ENCODE results near the gene CDH13.

Gene CDH13

DNA sequence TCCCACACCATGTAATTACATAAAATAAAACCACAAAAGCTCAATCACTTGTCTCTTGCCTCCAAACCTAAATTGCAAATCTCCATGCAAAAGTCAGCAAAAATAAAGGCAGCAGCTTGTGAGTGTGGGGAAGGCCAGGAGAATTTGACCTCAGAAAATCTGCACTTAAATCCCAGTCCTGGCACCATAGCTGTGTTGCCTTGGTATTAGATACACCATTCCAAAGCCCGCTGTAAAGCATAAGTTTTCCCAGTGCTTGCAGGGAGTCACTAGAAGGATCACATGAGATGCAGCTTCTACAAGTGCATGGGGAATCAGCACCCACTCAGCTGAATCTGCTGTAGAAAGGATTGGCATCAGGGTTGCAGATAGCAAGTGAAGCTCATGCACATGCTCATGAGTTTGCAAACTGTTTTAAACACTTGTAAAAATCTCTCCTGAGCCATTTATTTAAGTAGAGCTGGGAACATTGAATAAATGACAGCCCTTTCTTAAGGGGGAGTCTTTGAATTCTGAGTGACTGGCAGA lies 686.0 kb downstream of the CDH13 start:
- H3K4me3 ChIP-seq (ENCODE audit: low read depth, low read length) = no peak overlapping the region

DNA sequence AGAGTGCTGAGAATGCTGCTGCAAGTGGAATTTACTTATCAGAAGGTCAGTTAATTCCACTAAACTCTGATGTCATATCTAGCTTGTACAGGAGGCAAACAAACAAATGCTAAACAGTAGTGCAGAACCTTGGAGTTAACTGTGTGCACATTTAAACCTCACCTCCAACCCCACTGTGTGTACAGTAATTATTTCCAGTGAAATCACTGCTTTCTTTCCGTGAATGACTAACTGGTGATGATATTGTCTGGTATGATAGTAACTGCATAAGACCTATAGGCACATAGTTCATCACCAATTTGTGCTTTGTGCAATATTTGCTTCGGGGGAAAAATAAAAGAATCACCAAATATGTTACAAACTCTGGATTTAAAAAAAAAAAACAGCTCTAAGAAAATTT lies 688.5 kb downstream of the CDH13 start:
- no peak overlapping the region for H3K4me3 ChIP-seq (ENCODE audit: low read depth, low read length)

DNA sequence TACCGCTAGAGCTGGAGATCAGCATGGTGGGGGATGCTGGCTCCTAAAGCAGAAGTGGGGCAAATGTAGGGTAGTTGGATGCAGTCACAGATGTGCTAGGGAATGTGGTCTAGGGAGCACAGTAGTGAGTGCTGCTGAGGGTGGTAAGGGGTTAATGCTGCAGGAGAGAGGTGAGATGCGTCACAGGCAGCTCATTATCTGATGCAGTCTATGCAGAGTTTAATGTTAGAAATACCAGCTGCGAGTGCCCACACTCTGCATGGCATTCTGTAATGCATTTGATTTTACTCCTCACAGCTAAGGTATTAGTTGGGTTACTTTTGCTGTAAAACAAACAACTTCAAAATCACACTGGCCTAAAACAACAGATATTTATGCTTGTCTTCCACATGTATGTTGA lies 689.7 kb downstream of the CDH13 start:
- H3K4me3 ChIP-seq (ENCODE audit: low read depth, low read length) = no peak overlapping the region

DNA sequence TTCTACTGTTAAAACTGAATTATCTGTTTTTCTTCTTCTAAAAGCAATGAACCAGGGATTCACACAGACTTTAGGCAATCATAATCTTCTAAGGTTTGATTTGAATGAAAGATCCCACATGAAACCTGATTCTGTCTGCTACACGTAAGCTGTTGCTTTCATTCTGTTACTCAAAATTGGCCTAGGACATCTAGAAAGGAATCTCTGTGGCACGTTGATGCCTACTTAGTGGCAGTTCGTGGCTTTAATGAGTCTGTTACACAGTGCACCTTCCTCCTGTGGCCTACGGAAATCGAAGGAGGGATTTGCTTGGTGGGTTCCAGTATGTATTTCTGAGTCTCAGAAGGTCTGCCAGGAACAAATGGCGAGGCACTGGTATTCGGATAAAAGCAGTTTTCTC lies 691.6 kb downstream of the CDH13 start:
- no peak overlapping the region for H3K4me3 ChIP-seq (ENCODE audit: low read depth, low read length)

DNA sequence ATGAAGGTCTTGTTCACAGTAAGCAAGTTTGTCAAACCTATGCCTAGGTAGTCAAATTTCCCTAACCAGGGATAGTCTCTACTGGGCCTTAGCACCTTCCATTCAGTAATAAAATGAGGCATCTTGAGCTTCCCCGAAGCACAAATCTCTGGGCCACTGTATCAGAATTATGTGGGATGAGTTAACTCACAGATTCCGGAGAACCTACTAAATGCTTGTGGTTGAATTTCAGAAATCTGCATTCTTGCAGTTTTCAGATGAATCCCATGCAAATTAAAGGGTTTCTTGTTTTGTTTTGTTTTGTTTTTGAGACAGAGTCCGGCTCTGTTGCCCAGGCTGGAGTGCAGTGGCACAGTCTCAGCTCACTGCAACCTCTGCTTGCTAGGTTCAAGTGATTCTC lies 702.2 kb downstream of the CDH13 start:
- no peak overlapping the region for H3K4me3 ChIP-seq (ENCODE audit: low read depth, low read length)

DNA sequence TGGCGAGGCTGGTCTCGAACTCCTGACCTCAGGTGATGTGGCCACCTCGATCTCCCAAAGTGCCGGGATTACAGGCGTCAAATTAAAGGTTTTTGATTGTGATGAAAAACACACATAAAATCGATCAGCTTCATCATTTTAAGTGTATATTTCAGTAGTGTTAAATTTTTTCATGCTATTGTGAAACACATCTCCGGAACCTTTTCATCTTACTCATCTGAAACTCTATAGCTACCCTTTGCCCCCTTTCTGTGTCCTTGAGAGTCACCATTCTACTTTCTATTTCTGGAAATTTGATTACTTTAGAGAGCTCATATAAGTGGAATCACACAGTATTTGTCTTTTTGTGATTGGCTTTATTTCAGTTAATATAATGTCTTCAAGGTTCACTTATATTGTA lies 702.7 kb downstream of the CDH13 start:
- no peak overlapping the region for H3K4me3 ChIP-seq (ENCODE audit: low read depth, low read length)

DNA sequence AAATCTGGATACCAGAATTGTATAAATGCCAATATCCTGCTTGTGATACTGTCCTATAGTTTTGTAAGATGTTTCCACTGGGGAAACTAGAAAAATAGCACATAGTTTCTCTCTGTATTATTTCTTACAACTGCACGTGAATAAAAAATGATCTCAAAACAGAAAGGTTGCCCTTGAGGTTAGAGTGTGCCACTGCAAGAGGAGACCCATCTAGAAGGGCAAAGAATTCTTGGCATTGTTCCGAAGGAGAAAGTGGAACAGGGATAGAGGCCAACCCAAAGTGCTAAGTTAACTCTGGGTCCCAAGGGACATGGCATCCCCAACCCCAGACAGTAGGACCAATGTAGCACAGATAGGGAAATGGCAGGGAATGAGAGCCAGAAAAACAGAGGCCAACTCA lies 703.5 kb downstream of the CDH13 start:
- H3K4me3 ChIP-seq (ENCODE audit: low read depth, low read length) = no peak overlapping the region

DNA sequence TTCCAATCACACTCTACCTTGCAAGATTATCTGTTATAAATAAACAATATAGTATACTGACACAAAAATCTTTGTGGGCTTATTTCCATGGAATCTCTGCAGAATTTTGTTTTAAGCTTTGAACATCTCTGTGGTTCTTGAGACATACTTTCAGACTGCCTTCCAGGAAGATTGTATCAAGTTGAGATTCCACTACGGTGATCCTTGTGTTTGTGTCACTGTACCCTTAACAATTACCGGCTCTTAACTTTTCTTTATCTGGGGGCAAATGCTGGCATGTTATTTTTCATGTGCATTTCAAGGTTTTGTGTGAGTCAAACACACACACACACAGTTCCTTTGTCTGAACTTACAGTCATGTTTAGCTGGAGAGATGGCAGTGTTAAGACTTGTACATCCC lies 708.3 kb downstream of the CDH13 start:
- H3K4me3 ChIP-seq (ENCODE audit: low read depth, low read length) = no peak overlapping the region

DNA sequence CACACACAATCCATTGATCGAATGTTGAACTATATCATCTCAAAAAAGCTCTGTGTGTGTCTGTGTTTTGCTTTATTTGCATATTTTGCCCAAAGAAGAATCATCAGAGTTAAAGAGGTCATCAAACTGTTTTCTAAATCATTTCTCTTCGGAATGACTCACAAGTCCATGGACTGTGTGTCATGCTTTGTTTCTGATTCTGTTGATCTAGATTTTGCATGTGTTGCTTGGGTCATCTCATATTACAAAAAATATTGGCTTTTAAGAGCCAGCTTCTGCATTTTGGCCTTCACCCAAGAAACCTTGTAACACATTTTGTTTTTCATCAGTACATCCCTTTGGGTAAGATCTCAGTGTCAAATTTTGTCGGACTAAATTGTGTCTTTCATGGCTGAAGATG lies 709.8 kb downstream of the CDH13 start:
- H3K4me3 ChIP-seq (ENCODE audit: low read depth, low read length) = no peak overlapping the region

DNA sequence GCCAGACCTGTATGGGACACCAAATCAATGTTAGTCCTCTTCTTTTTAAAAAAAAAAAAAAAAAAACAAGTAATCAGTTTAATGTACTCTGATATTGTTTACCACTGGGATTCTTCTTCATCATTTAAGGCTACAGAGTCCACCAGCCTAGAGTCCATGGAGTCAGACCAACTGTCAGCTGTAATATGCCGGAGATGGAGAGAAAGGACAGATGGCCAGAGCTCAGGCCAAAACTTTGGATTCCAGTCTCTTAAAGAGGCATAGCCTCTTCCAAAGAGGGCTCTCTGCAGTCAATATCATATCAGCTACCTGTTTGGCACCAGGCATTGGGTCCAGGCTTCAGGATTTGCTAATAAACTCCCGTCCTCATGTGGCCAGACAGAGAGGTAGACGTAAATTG lies 711.4 kb downstream of the CDH13 start:
- no peak overlapping the region for H3K4me3 ChIP-seq (ENCODE audit: low read depth, low read length)

DNA sequence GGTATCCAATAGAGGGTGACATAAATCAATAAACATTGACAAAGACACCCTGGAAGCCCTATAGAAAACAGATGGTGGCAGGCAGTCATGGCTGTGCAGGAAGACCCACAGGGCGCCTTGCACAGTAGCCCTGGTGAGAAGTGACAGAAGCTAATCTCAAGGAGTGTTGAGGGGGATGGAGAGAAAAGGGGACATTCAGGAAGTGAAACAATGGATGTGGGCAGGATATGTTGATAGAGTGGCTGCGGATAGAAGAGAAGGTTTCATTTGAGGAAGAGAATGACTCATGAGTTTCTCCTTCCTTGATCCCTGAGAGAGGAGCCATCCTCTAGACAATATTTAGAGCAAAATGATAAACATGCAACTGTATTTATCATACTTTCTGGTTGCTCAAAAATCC lies 712.2 kb downstream of the CDH13 start:
- no peak overlapping the region for H3K4me3 ChIP-seq (ENCODE audit: low read depth, low read length)

DNA sequence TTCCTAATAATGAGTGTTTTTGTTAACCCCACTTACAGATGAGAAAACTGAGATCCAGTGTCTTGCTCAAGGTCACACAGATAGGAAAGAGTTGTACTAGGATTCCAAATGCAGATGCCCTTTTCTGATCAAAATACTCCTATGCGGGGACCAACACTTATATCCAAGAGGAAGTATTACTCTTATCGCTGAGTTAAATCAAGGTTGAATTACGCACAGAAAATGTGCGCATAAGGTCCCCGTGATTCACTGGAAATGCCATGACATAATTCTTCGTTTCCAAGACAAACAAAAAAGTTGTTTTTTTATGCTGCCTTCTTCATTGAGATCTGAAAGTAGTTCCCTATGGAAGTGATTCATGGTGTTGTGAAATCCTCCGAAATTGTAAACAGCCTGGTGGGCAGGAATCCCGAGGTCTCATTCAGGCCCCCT lies 717.2 kb downstream of the CDH13 start:
- no peak overlapping the region for H3K4me3 ChIP-seq (ENCODE audit: low read depth, low read length)

DNA sequence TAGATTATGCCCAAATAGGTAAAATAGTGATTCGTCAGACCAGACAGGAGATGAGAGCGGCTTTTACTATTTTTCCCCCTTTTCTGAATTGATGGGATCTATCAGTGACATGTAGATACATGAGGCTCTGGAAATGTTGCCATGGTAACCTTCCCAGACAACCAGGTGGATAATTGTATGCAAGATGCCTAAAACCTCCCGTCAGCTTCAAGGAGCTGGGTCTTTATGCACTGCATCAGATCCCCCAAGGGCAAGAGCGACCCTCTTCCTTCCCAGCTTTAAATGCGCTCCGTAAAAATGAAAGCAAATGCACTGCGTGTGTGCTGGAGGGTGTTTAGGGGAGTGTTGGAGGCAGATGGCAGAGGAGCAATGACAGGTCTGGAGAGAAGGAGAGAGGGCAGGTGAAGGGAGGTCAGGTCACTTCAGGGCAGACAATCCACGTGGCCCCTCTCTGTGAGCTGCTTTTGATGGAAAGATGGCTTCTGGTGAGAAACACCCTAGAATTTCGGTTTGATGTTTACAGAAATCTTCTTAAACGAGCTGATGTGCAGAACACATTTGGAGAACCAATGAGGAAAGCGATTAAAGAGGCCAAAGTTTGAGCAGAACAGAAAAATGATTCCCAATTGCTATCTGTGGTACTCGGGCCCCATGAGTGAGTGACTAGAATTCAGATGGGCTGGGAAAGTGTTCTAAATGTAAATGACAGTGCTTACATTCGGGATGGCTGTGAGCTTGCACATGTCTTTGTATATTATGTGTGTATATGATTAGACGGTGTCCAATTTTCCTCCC lies 719.3 kb downstream of the CDH13 start:
- no peak overlapping the region for H3K4me3 ChIP-seq (ENCODE audit: low read depth, low read length)

DNA sequence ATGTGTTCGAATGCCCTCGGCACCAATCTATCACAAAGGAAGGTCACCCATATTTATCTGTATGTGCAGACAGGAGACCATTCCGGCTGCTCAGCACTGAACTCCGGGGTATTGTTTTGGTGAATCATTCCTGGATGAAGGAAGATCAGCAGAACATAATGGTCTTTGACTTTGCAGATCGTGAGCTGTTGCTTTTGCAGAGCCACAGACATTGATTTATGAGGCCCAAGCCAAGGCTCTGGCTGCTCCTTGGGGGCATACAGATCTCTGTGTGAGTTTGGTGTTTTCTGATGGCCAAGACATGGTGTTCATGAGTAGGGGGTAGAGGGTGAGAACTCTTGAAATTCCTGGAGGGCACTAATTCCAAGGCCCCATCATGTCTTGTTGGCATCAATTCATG lies 722.2 kb downstream of the CDH13 start:
- H3K4me3 ChIP-seq (ENCODE audit: low read depth, low read length) = no peak overlapping the region

DNA sequence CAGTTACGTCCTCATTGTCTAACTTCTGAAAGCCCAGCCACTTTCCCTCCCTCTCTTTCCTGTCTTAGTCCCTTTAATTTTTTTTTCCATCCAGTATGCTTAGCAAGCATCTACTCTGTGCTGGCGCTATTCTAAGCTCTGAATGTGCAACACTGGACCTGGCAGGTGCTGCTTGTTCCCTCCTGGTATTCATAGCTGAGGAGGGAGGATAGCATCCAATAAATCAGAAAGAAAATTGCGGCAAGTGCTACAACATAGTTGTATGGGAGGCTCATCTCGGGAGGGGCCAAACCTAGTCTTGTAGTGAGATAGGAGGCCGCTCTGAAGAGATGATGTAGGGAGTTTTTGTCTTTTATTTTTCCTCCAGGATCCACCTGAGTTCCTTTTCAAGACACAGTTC lies 723.7 kb downstream of the CDH13 start:
- H3K4me3 ChIP-seq (ENCODE audit: low read depth, low read length) = no peak overlapping the region

DNA sequence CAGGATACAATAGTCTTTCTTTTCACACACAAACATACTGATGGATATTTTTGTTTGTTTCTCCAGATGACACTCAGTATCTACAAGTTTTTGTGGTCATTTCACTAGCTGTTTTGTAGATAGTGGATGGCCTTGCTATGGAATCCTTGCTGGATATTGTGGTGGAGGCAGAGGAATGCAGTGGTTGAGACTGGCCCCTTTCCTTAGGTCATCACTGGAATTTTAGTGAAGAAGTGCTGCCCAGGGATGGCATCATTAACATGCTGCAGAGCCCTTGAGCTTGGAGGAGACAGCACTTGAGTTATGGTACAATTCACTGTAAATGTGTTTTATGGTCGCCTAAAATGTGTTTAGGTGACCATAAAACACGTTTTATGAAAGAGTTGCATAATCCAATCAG lies 725.1 kb downstream of the CDH13 start:
- H3K4me3 ChIP-seq (ENCODE audit: low read depth, low read length) = no peak overlapping the region

DNA sequence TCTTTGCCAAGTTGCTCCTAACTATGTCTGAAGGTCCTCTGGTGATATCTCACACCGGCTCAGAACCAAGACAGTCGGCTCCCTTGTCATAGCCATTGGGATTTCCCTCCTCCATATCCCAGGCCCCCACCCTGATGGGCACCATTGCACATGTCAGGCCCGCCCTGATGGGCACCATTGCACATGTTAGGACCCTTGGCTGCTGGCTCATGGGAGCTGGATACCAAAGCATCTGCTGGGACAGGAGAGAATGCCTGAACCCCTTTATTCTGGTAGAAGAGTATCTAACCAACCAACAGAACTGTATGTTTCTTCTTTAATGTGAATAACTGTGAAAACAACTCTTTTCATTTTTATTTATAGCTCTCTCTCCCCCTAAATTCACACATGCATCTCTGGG lies 726.5 kb downstream of the CDH13 start:
- H3K4me3 ChIP-seq (ENCODE audit: low read depth, low read length) = no peak overlapping the region

DNA sequence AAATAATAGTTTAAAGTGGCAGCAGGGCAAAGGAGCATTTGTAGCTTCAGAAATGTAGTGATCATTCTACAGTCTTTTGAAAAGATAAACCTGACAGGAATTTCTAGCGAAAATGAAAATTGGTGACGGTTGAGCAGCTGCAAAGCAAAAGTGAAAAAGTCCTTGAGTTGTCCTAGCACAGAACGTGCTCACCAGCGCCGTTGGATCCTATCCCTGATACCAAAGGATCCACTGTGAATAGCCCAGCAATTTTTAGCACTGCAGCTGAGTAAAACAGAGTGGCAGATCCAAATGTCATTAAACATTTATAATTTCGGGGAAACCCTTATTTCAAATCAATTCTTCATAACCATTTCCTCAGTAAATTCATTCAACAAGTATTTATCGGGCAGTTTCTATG lies 727.2 kb downstream of the CDH13 start:
- no peak overlapping the region for H3K4me3 ChIP-seq (ENCODE audit: low read depth, low read length)

DNA sequence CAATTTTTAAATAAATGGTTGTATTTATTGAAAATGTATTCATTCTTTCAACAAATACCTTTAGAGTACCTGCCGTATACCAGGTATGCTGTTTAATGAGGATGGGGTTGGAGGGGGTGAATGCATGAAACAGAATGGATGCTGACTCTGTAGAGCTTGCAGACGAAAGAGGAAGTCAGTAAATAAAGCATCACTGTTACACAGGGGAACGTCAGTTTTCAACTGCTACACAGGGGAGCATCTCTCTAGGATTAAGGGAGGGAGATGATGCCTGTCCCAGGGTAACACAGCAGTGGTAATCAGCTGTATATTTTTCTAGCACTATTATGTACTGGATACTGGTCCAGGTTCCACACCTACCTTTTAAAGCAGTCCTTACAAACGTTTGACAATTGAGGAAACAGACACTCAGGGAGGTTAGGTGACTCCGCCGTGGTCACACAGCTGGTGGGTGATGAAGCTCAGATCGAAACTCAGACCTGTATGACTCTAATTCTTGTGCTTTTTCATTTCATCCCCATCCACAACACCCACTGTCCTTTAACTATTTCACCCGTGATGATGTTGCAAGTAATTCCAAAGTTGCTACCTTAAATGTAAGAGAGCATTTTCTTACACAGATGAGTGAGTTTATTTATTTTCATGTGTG lies 728.9 kb downstream of the CDH13 start:
- no peak overlapping the region for H3K4me3 ChIP-seq (ENCODE audit: low read depth, low read length)

DNA sequence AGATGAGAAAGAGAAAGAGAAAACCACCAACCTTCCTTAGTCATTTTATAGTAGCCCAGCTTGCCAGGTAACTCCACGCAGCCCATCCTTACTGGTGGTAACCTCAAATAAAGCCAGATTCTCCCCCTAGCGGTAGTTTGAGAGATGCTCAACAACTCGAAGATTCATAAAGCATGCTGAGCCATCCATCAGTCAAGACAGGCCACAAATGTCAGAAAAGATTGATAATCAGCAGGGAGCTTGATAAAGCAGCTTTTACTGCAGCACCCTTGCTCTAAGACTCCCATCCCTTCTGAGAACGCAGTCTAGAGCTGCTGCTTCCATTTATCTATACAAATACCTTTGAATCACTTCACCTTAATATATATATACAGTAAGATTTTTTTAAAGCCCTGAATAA lies 729.5 kb downstream of the CDH13 start:
- no peak overlapping the region for H3K4me3 ChIP-seq (ENCODE audit: low read depth, low read length)

DNA sequence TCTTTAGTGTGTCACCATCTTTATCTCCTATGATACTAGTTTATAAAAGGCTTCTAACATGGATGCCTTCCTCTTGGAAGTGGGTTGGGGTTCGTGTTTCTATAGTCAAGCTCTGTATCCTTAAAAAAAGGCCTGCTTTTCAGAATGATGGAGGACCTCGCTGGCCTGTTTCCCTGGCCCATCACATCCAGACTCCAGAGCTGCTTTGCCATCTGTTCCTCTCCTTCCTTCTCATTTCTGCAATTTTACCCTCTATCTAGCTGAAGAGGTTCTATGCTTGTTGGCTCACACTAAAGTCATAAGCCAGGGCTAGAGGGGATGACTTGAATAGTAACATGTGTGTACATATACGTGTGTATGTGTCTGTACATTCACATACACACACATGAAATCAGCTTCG lies 730.2 kb downstream of the CDH13 start:
- no peak overlapping the region for H3K4me3 ChIP-seq (ENCODE audit: low read depth, low read length)

DNA sequence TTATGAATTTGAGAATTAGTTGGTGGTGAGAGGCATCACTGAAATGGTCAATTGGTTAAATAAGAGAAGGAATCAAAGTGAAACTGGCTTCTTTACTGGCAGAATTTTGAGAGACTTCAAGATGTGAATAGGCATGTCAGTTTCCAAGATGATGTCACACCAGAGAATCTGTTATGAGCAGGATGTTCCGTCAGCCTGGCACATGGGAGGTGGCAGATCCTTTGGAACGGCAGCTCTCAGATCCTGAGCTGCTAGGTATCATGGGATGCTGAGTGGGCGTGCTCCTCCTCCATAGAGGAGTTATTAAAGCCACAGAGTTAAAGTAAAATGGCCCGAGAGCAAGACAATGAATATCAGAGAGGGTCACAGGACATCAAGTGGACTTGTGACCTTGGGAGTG lies 736.8 kb downstream of the CDH13 start:
- H3K4me3 ChIP-seq (ENCODE audit: low read depth, low read length) = no peak overlapping the region

DNA sequence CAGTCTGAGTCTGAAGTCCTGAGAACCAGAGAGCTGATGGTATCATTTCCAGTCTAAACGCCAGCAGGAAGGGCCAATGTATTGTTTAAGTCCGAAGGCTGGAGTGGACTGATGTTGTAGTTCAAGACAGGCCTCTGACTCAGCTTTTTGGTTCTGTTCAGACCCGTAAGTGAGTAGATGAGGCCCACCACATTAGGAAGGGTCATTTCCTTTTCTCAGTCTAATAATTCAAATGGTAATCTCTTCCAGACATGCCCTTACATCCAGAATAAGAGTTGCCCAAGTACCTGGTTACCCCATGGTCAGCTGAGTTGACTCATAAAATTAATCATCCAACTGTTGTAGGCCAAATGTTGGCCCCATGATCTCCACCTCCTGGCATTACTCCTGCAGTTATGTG lies 738.4 kb downstream of the CDH13 start:
- no peak overlapping the region for H3K4me3 ChIP-seq (ENCODE audit: low read depth, low read length)
